Measurements from ENCODE around the gene CD55.

The CD55 gene

GRCh38 chr1:207313131-207313530 is 8.3 kb upstream of the CD55 start:
- no peak for TF ChIP-seq GATA3 (IDR thresholded peaks at IDR 0.05; ENCODE audit: low read depth, low read length)

GRCh38 chr1:207314816-207315215 is 6.7 kb upstream of the CD55 start:
- TF ChIP-seq GATA3 (IDR thresholded peaks at IDR 0.05; ENCODE audit: low read depth, low read length): no peak

- TF ChIP-seq GATA2 (IDR thresholded peaks at IDR 0.05; ENCODE audit: low read depth, low read length) (no peak), GATA3 (IDR thresholded peaks at IDR 0.05; ENCODE audit: low read depth, low read length) (no peak)
Measured at GRCh38 chr1:207315435-207315834, 6.0 kb upstream of the CD55 start.

- TF ChIP-seq GATA2 (IDR thresholded peaks at IDR 0.05; ENCODE audit: low read depth, low read length) (no peak), GATA3 (IDR thresholded peaks at IDR 0.05; ENCODE audit: low read depth, low read length) (no peak)
Measured at GRCh38 chr1:207316141-207316540, 5.3 kb upstream of the CD55 start.

GRCh38 chr1:207316622-207317391 is 4.7 kb upstream of the CD55 start:
- TF ChIP-seq GATA3 (IDR thresholded peaks at IDR 0.05; ENCODE audit: low read depth, low read length): no peak
- no peak for TF ChIP-seq GATA2 (IDR thresholded peaks at IDR 0.05; ENCODE audit: low read depth, low read length)

- TF ChIP-seq GATA3 (IDR thresholded peaks at IDR 0.05; ENCODE audit: low read depth, low read length) (no peak), GATA2 (IDR thresholded peaks at IDR 0.05; ENCODE audit: low read depth, low read length) (no peak)
Measured at GRCh38 chr1:207317561-207317960, 3.9 kb upstream of the CD55 start.

- TF ChIP-seq GATA2 (IDR thresholded peaks at IDR 0.05; ENCODE audit: low read depth, low read length) (no peak), GATA3 (IDR thresholded peaks at IDR 0.05; ENCODE audit: low read depth, low read length) (no peak)
Measured at GRCh38 chr1:207318072-207318619, 3.3 kb upstream of the CD55 start.

GRCh38 chr1:207319199-207319598 is 2.3 kb upstream of the CD55 start:
- no peak for TF ChIP-seq GATA3 (IDR thresholded peaks at IDR 0.05; ENCODE audit: low read depth, low read length)
- TF ChIP-seq GATA2 (IDR thresholded peaks at IDR 0.05; ENCODE audit: low read depth, low read length): no peak

- TF ChIP-seq GATA3 (IDR thresholded peaks at IDR 0.05; ENCODE audit: low read depth, low read length): no peak
Measured at GRCh38 chr1:207321790-207322645, 540 bp downstream of the CD55 start.

GRCh38 chr1:207323425-207324225 is 2.1 kb downstream of the CD55 start:
- TF ChIP-seq GATA2 (IDR thresholded peaks at IDR 0.05; ENCODE audit: low read depth, low read length) (no peak), GATA3 (IDR thresholded peaks at IDR 0.05; ENCODE audit: low read depth, low read length) (no peak)

- TF ChIP-seq GATA3 (IDR thresholded peaks at IDR 0.05; ENCODE audit: low read depth, low read length) (no peak), GATA2 (IDR thresholded peaks at IDR 0.05; ENCODE audit: low read depth, low read length) (no peak)
Measured at GRCh38 chr1:207328004-207328403, 6.5 kb downstream of the CD55 start.

GRCh38 chr1:207328908-207329440 is 7.5 kb downstream of the CD55 start:
- TF ChIP-seq GATA2 (IDR thresholded peaks at IDR 0.05; ENCODE audit: low read depth, low read length) (no peak), GATA3 (IDR thresholded peaks at IDR 0.05; ENCODE audit: low read depth, low read length) (no peak)

- TF ChIP-seq GATA2 (IDR thresholded peaks at IDR 0.05; ENCODE audit: low read depth, low read length) (no peak), GATA3 (IDR thresholded peaks at IDR 0.05; ENCODE audit: low read depth, low read length) (no peak)
Measured at GRCh38 chr1:207329469-207329868, 8.0 kb downstream of the CD55 start.

Measured in SH-SY5Y (cell line).